Stimulated activated CD8-positive, alpha-beta memory T cell treated with anti-CD3 and anti-CD28 coated beads, Interleukin-4, amount 100 ng/mL, for 4 hours (primary cell): ENCODE measurements around the gene GDPGP1.

Source experiments
- DNase-seq, 2 donors: peaks; one replicate each; pipeline ENCODE4 v3.0.0-alpha.2; 2020; ENCODE audit warnings: low read depth in 2 of 2, low spot score in 1 of 2

Gene GDPGP1

GRCh38 chr15:90294601-90295269, 60.7 kb downstream of the GDPGP1 start:
- DNase-seq, result no peak

GRCh38 chr15:90295270-90295648, 61.2 kb downstream of the GDPGP1 start:
- no peak for DNase-seq
